DMS53 (cell line): ENCODE results near the gene NOP53.
"Not testable (repeated sequence)": the region's sequence is repeated elsewhere in the genome, so short reads cannot be mapped to it uniquely, and the experiment has no call there.

ENCODE experiments used
- DNase-seq: peaks from one replicate; lab custom pipeline; 2025; lab: John Stamatoyannopoulos, UW

NOP53 gene

GRCh38 chr19:47777245-47778048 is 32.1 kb downstream of the NOP53 start:
- DNase-seq, result not testable (repeated sequence)

GRCh38 chr19:47778049-47778953 is 33.0 kb downstream of the NOP53 start, which contains the start of gene SELENOW:
Gene SELENOW (plus strand): TSS chr19:47778703. CDS start chr19:47778786, 83 bp downstream.
- DNase-seq, result peak; percentile 94

- peak; percentile 48 for DNase-seq
These were observed 33.6 kb downstream of the NOP53 start for GRCh38 chr19:47778954-47779351.

- DNase-seq, result no peak
These were observed 34.3 kb downstream of the NOP53 start for GRCh38 chr19:47779524-47780214.

- no peak for DNase-seq
These were observed 34.8 kb downstream of the NOP53 start for GRCh38 chr19:47780215-47780551.

GRCh38 chr19:47781590-47782262 is 36.4 kb downstream of the NOP53 start:
- DNase-seq, result no peak

- DNase-seq, result no peak
These were observed 41.2 kb downstream of the NOP53 start for GRCh38 chr19:47786566-47786965.

- not testable (repeated sequence) for DNase-seq
These were observed 42.0 kb downstream of the NOP53 start for GRCh38 chr19:47787307-47787706.

- DNase-seq, result not testable (repeated sequence)
These were observed 44.5 kb downstream of the NOP53 start for GRCh38 chr19:47789811-47790210.

- peak; percentile 76 for DNase-seq
These were observed 45.1 kb downstream of the NOP53 start for GRCh38 chr19:47790398-47790814.

- DNase-seq, result no peak
These were observed 47.3 kb downstream of the NOP53 start for GRCh38 chr19:47792616-47793015.

- no peak for DNase-seq
These were observed 49.2 kb downstream of the NOP53 start for GRCh38 chr19:47794526-47794925.

GRCh38 chr19:47796785-47797184 is 51.4 kb downstream of the NOP53 start:
- no peak for DNase-seq

- no peak for DNase-seq
These were observed 52.9 kb downstream of the NOP53 start for GRCh38 chr19:47797996-47798903.

- no peak for DNase-seq
These were observed 53.5 kb downstream of the NOP53 start for GRCh38 chr19:47798904-47799266.

GRCh38 chr19:47801270-47801669 is 55.9 kb downstream of the NOP53 start:
- DNase-seq, result no peak

GRCh38 chr19:47802521-47803043 is 57.2 kb downstream of the NOP53 start:
- DNase-seq, result no peak

GRCh38 chr19:47803148-47803547 is 57.8 kb downstream of the NOP53 start:
- DNase-seq, result not testable (repeated sequence)

GRCh38 chr19:47803671-47804070 is 58.3 kb downstream of the NOP53 start:
- not testable (repeated sequence) for DNase-seq

- DNase-seq, result not testable (repeated sequence)
These were observed 59.1 kb downstream of the NOP53 start, which contains the start of gene TPRX1 for GRCh38 chr19:47804451-47804850. Gene TPRX1 (minus strand): TSS chr19:47804551. CDS start chr19:47804539, 12 bp downstream.
